HG03175 (cell line): ENCODE data around the gene C2CD3.

Experiments used
- ATAC-seq: cut with Tn5 transposase; IDR thresholded peaks from one replicate; pipeline ENCODE4 v1.9.1; 2021; ENCODE audit warnings: mild to moderate bottlenecking, moderate library complexity; ENCODE audit not compliant: unreplicated experiment

C2CD3 gene, protein sequence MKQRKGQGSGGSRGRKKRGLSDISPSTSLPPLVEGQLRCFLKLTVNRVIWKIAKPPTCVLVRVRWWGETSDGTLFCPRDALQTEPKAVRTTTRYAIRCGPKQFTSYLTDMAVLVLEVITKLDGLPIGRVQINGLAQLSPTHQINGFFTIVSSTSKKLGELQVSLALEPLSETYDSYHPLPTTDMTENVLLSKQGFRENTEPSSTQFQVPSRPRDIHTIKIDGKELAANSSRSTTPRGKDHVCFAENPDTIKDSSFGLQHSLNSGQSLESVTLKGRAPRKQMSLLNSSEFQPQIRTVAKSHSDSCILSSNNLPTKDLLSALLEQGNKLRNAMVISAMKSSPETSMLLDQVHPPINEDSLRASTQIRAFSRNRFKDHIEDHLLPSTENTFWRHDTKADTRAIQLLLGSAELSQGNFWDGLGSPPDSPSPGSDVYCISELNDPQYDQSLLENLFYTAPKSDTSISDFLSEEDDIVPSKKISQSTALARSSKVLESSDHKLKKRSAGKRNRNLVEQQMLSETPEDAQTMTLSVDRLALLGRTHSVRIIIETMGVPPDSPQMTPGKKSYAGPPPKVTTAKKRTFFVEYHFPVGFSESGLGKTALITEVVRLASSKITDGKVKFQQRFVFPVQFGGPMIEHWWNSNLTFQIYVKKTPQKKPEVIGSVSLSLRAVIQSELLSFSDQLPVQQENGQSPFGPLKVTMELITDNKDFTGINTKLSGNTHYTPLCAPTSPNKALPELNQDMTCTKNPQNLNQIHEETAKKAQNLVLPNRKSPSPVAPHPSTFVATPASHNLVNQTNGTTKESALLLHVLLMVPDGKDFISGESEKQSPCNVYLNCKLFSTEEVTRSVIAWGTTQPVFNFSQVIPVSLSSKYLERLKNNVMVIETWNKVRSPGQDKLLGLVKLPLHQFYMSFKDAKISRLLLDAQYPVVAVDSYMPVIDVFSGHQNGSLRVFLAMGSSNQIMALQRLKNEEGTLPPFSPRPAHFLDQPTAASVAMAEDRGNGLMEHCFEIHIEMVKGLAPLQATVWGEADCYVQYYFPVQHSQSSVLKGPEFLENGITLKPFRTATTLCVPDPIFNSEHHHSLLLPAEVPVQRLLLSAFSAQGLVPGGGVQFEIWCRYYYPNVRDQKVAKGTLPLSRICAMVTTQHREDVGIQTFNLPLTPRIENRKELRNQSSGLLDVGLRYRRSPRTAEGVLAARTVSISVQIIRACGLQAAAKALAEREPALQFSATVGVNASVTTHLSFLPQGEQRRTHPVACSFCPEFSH (N-terminal part only)

DNA sequence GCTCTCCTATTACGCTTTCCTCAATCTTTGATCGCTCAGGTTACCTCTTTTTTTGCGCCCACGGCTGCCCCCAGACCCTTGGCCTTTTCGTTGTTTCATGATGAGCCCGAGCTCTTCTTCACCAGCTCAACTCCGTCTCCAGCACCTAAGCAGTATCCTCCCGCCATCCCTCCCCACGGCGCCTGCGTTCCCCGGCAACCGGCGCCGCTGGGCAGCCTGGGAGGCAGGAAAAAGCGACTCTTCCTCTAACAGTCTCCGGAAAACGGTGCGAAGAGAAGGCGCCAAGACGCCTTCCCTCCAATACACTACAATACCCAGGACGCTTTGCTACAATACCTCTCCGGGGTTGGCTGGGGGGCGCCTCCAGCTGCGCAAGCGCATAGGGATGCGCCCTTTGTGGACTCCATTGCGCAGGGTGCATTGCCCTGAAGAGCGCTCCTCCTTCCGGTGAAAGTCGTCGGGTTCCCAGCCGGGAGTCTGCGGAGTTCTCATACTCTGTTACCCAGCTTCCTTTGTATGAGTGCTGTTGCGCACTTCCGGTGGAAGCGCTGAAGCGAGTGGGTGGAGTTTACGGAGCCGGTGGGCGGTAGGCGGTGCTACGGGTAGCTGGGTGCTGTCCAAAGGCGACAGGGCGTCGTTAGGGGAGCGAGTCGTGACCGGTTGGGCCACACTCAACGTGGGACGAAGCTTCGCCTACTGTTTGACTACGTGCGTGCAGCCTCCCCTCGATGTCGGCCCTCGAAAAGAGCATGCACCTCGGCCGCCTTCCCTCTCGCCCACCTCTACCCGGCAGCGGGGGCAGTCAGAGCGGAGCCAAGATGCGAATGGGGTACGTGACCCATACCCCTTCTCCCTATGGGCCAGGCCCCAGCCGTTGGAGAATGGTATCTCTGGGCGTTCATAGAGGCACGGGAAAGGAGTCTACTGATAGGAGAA is at the start of gene C2CD3, which contains the start of gene PPME1:
TSS of gene C2CD3 (minus strand) at position 309 of the 936 bp plus-strand sequence. CDS start at position 99, 210 bp downstream.
TSS of gene PPME1 (plus strand) at position 596 of the 936 bp plus-strand sequence. CDS start at position 729, 133 bp downstream.
- ATAC-seq = peak; percentile 97

DNA sequence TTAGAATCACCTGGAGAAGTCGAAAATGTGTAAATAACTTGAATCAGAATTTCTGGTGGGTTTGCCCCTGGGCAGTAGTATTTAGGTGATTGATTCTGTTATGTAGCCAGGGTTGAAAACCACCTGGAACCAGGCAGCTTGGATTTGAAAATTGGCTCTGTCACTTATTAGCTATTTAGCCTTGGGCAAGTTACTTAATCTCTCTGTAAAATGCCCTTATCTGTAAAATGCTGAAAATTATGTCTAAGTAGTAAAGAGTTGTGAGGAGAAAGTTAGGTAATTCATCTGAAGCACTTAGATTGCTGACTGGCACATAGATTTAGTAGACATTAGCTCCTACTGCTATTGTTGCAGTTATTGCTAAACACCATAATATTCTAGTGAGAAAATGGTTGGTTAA is 49.6 kb upstream of the C2CD3 start:
- ATAC-seq = no peak

DNA sequence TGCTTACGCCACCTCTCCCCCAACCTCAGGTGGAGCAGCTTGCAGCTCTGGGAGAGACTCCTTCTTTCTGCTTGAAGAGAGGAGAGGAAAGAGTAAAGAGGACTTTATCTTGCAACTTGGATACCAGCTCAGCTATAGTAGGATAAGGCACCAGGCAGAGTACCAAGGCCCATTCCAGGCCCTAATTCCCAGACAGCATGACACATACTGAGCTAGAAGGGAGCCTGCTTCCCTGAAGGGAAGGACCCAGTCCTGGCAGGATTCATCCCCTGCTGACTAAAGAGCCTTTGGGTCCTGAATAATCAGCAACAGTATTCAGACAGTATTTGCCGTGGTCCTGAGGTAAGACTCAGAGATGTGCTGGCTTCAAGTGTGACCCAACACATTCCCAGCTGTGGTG is 41.7 kb upstream of the C2CD3 start:
- no peak for ATAC-seq

DNA sequence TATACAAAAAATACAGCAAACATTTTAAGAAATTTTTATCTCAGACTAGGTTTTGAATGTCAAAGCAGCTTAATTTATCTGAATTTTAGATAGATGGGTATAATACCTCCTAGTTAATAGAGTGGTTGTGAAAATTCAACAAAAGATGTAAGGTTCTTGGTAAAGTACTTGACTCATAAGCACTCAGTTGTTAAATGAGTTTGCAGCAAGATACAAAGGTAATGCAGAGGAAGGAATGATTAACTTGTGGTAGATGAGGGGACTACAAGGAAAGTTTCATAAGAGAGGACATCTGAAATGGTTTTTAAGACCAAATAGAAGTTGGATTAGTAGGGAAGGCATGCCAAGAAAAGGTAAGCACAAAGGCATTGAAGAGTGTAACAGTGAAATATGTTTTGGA is 37.7 kb upstream of the C2CD3 start:
- ATAC-seq = no peak

DNA sequence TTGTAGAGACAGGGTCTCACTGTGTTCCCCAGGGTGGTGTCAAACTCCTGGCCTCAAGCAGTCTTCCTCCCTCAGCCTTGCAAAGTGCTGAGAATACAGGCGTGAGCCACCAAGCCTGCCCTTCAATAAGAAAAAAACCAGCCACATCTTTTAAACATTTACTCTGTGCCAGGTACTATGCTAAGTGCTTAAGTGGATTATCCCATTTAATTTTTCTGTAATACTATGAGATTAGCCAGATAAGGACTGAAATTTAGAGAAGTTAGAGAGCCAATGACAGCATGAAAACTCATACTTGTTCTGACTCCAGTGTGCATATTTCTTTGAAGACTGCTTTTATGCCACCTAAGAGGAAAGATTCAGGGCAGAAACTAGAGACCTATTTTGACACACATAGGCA is 35.9 kb upstream of the C2CD3 start:
- no peak for ATAC-seq

DNA sequence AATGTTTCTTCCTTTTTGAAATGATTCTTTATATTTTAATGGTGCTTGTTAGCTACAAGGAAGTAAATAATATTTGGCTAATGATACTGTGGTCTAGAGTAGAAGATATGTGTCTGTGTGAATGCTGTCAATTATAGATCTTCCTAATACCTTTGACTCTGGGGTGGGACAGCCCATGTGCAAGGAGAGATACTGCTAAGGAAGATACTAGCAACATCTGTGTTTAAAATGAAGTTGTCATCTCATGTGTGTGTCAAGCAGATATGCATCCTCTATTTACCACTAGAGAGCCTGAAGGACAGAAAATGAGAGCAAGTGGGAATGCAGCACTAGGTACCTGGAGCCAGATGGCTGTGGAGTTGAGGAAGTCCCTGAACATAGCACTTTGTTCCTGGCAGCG is 34.4 kb upstream of the C2CD3 start:
- ATAC-seq = no peak

DNA sequence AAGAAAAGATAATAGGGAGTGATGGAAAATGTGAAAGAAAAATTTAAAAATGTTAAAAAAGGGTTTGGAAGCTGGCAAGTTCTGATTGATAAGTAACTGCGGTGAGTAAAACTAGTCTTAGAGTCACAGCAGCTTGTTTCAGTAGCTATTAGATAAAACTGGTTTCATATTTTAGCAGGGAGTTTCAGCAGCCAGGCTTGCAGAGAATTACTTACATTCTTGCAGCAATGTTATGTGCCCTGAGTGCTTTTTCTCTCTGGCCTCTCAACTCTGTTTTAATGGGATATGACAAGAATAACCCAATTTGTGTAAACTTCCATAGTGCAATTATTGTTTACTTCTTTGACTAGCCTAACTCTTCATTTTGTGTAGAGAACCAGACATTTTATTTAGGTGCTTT is 33.9 kb upstream of the C2CD3 start:
- no peak for ATAC-seq

DNA sequence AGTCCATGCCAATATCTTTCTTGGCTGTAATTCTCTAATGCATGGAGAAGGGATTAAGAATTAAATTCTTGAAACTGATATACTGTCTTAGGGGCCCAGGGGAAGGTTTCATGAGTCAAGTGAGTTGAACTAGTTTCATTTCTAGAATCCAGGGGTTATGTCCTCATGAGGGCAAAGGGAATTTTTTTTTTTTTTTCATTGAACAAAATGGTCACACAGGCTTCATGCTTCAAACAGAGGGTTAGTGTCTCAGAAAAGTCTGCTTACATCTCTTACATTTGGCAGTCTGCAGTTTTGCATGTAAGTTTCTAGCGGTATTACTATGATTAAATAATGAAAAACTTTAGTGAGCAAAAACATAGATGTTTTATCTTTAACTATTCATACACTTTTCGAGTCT is 33.2 kb upstream of the C2CD3 start:
- no peak for ATAC-seq

DNA sequence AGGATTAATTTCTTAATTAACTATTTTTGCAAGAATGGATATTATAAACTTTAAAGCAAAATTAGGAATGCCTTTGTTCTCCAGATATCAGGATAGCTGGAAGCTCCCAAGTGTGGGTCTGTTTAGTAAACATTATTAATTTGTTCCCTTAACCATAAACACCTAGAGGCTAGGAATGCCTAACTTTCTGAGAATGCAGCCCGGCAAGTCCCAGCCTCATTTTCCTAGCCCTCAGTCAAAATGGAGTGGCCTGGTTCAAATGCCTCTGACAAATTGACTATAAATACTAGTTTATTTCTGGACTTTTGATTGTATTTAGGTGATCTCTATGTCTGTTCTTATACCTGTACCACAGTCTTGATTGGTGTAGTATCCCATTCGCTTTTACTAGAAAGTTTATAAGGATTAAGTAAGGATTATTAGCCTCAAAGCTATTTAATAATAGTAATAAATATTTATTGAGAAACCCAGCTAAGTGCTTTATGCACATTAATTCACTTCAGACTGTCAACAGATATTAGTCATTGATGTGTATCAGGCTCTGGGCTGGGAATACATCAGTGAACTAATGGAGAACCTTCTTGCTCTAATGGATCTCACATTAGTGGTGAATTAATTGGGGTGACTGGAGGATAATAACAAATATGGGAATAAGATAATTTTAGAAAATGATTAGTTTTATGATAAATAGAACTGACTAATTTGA is 26.1 kb upstream of the C2CD3 start:
- ATAC-seq = no peak

DNA sequence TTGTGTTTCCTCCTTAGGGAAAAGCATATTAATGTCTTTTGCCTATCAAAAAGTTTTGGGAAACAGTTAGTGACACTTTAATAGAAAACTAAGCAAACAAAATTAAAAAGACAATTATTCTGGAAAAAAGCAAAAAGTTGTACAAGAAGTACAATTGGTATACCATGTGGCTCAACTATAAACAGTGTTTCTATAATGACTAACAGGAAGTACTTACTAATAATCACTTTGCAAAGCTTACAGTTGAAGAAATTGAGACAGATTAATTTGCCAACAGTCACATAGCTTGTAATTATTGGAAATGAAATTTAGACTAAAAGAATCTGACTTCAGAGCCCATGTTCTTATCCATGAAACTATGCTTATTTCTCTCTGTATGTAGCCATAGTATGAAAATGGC is 25.0 kb upstream of the C2CD3 start:
- ATAC-seq = no peak

DNA sequence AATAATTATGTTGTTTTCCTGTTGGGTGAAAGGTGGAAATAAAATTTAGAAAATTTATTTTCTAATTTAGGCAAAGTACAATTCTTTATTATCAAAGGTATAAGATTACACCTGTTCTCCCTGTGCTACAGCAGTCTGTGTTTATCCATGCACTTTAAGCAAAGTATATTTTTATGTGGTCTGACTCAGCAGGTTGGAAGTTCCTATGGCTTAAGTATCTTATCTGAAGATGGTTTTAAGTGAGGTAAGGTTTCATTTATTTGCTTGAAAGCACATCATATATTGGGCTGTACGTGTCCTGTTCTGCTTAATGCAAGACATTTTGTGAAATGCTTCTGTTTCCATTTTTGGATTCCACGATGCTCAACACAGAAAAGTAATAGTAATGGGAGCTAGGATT is 14.9 kb upstream of the C2CD3 start:
- no peak for ATAC-seq

DNA sequence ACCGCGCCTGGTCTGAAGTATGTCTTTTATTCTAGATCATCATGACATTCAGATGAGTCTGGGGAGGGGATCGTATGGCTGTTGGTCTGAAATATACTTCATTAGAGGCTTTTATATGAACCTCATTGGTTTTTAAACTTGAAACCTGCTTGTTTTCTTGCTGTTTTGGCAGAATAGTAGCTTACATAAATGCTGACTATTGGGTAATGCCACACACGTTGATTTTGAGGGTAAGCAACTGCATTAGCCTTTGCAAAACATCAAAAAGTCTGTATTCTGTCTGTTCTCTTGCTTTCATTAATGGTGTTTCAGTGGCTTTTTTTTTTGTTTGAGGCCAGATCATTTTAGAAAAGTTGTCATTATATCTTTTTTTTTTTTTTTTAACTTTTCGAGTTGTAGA is 14.5 kb upstream of the C2CD3 start:
- no peak for ATAC-seq

DNA sequence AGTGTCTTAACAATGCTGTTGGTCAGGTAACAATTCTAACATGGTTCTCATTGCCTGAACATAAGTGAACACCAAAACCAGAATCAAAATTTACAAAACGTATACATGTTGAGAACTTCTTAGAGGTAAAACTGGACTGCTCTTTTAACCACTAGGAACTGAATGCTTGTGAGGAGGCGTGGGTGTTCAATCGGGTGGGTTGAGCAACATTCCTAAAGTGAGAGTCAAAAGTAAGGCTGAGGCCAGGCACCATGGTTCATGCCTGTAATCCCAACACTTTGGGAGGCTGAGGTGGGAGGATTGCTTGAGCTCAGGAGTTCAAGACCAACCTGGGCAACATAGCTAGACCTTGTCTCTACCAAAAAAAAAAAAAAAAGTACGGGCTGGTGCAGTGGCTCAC is 11.8 kb upstream of the C2CD3 start:
- ATAC-seq = no peak

DNA sequence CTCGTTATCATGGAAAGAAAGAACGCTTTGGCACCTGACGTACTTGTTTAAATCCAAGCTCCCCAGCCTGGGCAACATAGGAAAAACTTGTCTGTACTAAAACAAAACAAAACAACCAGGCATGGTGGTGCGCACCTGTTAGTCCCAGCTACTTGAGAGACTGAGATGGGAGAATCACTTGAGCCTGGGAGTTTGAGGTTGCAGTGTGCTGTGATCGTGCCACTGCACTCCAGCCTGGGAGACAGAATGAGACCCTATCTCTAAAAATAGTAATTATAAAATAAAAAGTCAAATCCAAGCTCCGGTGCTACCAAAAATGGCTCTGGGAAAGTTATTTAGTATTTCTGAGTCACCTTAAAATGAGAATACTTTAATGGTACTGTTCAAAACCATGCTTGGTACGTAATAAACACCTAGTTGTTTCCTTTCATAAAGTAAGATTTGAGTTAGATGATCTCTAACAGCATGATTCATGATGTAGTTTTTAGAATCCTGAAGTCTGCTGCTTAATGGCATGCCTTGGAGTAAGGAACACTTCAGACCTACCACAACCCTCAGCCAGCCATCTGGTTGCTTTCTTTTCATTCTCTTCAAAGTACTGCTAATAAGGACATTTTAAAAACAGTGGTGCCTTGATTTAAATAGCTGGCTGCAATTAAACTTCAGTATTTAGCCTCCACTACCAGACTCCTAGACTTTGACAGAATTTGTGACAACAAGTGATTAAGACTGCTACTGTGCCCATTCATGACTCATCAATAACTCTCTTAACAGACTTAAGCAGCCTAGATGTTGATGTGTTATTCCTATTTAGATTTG is 8.6 kb upstream of the C2CD3 start:
- ATAC-seq = no peak

DNA sequence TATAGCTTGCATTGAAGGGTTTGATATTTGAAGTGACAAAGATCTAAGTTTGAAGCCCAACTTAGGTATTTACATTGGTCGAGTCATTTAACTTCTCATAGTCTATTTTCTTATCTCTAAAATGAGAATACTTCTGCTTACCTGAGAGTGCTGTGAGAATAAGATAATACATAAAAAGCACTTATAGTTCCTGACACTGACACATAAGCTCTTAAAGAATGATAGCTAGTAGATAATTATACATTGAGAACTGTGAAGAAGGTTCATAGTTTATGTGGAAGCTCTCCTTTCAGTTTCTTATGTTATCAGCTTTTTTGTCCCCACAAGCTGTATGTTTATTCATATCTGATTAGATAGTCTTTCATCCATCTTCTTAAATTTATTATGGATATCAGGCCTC is 5.1 kb upstream of the C2CD3 start:
- no peak for ATAC-seq

DNA sequence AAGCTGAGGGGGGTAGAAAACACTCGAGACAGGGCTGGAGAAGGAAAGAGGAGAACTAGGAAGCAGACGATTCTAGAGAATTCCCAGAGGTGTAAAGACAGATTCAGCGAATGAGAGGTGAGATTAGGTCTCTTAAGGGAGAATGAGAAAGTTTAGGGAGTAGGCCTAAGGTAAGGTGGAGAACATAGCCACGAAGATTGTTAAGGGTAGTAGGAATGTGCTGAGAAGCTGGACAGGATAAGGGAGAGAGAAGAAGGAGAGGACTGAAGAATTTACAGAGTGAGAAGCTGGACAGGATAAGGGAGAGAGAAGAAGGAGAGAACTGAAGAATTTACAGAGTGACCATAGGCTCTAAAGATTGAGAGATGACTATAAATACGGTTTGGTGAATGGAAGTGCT is 1.2 kb upstream of the C2CD3 start:
- no peak for ATAC-seq

DNA sequence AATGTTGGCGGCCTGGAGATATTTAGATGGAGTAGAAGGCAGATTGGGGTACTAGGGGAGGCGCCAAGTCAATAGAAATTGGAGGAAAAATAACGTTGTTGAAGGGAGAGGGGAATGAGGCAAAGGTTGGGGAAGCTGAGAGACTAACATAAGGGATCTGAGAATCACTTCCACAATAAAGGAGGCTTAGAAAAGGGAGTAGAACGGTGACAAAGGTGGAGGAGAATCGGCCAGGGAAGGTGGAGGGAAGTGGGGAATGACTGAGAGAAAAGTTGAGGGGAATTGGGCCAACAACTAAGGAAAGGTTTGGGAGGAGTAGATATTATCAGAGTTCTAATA is 797 bp upstream of the C2CD3 start:
- no peak for ATAC-seq

DNA sequence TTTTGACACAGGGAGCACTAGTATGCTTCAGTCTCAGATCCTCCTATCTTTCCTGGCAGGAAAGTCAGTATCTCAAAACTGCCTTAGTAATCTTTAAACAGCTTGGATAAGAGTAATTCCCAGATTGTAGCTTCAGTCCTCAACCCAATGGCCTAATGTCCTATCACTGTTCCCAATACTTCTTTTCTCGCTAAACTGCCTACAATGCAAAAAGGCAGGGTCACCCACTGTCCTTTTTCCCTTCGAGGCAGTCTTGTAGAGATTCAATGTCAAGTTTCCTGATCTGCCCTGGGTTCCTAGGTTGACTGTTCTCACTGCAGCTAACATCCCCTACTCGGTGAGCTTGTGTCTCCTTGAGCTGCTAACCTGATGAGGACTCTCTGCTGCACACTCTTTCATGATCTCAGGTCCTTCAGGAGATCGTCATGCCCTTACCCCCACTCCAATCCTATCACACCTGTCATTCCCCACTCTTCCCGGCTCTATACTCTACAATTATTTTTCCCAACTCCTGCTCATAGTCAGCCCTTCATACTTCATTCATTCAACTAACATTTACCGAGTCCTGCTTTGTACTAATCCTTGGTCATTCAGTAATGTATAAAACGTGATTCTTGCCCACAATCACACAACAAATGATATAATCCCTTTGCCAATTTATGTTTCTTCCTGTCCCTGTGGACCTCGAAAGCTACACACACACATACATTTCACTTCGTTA is 904 bp downstream of the C2CD3 start:
- no peak for ATAC-seq
